ENCODE data around the gene TRIM52.
A peak's percentile ranks its signal among the peaks of the same experiment; 100 is the strongest.

Gene TRIM52

DNA sequence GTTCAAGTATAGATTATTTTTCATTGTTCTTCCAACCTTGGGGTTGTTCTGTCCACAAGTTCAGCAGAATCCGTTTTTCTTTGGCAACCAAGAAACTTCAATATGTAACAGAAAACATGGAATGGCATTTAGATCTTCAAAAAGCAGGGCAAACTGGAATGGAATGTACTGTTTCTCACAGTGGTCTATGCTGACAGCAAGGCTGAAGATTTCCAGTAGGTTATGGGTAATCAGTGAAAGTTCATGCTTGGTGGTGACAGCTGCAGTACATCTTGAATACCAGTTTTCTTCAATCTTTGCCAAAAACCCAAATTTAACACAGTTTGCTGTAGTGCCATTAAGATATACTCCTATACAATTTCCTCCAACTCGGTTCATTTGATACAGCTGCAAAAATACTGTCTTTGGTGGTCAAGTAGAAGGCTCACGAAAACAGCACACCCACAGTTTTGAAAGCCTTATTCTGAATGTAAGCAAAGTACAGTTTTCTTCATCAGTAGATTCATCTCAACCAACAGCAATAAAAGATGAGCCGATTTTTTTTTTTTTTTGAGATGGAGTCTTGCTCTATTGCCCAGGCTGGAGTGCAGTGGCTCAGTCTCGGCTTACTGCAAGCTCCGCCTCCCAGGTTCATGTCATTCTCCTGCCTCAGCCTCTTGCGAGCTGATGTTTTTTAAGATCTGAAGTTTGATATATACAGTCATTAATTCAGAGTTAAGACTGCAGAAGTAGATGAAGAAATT lies 4.9 kb downstream of the TRIM52 start:
- no peak for DNase-seq (ENCODE audit: low spot score)

DNA sequence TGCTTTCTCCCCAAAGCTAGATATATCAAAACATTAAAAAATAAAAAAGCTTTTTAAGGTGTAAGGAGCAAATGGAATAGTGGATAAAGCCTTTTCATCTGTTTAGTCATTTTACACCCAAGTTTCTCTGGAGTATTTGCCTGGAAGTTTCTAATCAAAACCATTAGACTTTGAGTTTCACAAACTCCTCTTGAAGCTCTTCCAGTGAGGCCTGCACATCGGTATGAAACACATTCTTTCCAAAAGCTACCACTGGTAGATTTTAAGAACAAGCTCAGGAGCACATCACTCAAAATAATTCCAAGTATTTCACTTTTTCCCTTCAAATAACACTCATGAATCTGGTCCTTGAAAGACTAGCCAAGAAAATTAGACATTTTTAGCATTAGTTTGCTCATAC lies 5.7 kb downstream of the TRIM52 start:
- no peak for DNase-seq (ENCODE audit: low spot score)

DNA sequence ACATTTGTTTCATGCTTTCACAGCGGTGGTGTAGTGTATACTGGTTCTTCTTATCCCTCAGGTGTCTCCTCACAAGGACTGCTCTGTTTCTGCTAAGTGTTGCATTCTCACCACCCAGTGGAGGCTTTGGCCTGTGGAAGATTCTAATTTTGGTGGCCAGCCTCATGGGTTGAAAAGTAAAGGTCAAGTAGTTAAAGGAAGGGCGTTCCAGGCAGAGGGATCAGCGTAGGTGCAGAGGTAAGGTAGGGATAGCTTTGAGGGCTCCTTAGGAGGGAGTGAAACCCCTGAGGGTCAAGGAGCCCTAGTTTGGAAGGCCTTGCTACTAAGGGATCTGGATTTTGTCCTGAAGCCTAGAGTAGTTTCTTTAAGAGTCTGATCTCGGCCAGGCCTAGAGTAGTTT lies 12.7 kb downstream of the TRIM52 start:
- no peak for DNase-seq (ENCODE audit: low spot score)

DNA sequence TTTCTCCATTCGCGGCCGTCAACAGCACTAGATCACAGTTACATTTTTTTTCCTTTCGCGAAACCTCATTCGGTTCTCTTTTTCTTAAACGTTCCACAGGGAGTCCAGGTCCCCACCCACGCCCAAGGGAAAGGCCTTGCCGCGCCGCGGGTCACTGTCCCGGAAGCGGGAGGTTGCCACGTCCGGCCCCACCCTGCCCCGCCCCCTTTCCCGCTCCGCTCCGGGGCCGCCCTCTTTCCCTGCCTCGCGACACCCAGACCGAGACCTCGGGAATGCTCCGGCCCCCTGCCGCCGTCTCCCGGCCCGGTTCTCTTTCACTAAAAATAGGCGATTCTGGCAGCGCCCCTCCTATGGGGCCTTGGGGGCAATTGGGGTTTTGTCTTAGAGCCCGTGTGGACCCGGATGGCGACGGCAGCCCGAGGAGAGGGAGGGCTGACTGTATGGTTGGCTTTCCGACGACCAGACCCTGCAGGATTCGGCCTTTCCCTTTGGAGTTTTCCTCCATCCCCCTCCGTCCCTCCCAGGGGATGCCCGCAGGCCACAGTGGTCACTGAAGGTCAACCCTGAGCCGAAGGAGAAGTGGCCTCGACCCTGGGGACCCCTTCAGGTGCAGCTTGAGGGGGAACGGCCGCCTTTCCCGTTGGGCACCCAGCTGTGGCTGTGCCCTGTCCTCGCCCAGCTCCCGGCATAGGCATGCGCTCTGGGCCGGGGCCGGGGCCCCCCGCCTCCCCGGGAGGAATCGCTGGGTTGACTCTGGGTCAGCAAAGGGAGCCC lies 14.5 kb downstream of the TRIM52 start:
- DNase-seq (ENCODE audit: low spot score) = peak; percentile 66

DNA sequence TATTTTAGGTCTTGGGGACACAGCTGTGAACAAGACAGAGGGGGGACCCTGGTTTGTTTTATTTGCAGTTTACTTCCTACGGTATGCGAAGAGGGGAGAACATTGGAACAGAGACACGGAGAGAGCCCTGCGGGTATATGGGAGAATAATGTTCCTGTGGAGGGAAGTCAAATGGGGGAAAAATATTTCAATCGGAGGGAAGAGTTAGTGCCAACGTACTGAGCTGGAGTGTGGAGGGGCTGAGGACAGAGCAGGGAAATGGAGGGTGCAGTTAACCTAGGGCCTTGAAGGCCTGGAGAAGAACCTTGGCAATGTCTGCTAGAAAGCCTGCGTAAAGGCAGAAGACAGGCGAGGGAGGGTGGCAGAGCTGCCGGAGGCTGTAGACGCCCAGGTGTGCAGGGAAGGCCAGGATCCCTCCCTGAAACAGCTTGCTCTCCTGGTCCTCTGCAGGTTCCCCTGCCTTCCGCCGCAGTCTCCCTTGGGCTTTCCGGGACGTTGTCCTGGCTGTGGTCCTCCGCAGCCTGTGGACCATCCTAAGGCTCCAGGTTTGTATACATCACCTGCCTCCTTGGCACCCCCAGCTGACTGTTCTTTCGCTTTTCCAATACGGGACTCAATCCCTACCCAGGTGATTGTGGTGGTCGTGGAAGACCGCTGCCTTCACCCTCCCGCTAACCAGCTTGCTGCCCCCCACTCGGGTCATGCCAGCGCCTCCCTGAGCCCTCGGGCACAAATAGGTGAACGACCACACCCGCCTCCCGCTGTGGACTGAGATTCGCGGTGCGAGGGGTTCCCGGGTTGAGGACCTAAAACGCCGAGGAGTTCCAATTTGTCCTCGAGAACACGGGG lies 15.3 kb downstream of the TRIM52 start:
- no peak for DNase-seq (ENCODE audit: low spot score)

DNA sequence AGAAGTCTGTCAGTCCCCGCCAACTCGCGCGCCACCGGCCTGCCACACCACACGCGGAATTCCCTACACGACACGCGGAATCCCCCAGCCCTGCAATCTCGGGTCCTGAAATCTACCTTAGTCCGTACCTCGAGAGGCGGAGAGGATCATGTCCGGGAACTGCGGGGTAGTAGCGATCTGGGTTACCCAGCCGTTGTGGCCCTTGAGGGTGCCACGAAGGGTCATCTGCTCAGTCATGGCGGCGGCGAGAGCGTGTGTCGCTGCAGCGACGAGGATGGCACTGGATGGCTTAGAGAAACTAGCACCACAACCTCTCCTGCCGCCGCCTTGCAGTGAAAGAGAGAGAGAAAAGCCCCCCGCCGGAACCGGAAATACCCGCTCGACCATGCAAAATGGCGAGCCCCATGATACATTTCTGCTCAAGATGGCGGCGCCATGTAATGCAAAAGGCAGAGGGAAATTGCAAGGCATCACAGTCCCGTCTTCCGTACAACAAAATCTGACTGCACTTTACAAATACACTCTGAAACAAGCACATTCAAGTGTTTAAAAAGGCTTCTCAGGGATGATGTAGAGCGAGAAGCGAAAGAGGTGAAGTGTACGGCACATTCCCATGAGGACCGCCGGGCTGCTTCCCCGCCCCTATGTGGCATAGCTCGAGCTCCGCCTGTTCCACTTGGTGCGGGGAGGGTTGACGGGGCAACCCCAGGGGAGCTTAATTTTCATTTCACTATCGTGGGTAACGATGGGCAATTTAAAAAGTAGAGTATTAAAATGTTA lies 17.2 kb downstream of the TRIM52 start, which contains the start of gene RACK1:
RACK1 (minus strand) TSS at position 343 of the 780 bp plus-strand sequence; CDS start at position 237, 106 bp downstream.
- peak; percentile 85 for DNase-seq (ENCODE audit: low spot score)

DNA sequence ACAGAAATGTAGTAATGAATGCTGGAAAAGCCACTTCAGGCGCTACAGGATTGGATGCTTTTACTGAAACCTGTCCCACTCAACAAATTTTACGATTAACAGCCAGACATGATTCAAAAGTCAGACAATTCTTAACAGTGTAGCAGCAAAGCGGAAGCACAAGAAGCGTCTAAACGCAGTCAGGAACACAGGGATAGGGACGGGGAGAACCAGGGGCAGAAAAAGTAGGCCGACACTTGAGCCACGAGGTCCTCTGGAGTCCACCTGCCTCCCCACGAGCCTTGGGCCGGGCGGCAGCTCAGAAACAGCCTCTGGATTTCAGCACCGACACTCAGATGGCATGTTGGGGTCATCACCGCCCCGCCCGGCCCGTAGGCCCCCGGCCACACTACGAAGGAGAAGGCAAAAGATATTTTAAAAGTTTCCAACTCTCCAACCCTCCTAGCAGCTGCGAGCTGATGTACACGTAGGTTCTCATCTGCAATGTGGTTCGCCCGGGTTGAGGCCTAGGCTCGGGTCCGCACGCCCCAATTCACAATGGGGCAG lies 17.9 kb downstream of the TRIM52 start:
- no peak for DNase-seq (ENCODE audit: low spot score)

DNA sequence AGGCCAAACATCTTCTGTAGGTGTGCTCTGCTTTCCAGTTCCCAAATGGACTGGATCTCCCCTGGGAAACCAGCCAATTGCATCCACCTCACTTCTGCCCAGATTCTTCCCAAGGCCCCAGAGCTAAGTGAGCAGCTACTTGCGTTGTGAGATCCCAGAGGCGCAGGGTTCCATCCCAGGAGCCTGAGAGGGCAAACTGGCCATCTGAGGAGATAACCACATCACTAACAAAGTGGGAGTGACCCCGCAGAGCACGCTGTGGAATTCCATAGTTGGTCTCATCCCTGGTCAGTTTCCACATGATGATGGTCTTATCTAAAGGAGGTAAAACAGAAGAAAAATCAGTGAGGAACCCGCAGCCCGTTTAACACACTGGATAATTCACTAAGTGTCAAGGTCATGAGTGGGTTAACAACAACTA lies 18.9 kb downstream of the TRIM52 start:
- no peak for DNase-seq (ENCODE audit: low spot score)

DNA sequence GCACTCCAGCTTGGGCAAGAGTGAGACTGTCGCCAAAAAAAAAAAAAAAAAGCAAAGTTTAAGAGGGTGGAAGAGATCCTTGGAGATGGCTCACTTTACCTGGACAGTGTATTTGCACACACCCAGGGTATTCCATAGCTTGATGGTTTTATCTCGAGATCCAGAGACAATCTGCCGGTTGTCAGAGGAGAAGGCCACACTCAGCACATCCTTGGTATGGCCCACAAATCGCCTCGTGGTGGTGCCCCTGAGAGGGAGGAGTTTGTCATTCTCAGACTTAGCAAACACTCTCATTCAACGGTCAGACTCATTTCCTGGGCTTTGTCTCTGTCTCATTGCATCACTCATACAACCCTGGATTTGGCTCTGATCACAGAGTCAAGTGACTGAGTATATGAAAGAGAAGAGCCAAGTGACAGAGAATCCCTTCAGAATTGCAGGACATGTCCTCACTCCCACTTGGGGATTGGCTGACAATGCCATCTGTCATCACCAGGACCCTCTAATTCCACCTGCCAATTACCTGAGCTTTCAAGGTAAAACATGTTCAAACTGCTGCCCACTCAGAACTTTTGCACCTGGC lies 19.5 kb downstream of the TRIM52 start:
- peak; percentile 25 for DNase-seq (ENCODE audit: low spot score)

DNA sequence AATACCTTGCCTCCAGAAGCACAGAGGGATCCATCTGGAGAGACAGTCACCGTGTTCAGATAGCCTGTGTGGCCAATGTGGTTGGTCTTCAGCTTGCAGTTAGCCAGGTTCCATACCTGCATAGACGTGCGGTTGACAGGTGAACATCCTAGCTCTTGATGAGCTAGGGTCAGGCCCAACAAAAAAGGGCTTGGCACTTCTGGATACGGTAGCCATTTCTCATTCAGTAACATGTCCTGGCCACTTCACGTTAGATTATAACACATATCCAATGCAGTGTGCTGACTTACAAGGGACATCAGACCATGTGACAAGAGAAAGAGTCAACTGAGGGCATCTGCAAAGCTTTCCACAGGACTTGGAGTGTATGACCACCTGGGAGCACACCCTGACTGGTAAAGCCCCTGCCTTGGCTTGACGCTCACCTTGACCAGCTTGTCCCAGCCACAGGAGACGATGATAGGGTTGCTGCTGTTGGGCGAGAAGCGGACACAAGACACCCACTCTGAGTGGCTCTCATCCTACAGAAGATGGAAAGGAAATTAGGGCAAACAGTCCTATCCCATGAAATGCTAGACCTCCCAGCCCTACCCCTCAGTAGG lies 21.8 kb downstream of the TRIM52 start:
- DNase-seq (ENCODE audit: low spot score) = no peak

DNA sequence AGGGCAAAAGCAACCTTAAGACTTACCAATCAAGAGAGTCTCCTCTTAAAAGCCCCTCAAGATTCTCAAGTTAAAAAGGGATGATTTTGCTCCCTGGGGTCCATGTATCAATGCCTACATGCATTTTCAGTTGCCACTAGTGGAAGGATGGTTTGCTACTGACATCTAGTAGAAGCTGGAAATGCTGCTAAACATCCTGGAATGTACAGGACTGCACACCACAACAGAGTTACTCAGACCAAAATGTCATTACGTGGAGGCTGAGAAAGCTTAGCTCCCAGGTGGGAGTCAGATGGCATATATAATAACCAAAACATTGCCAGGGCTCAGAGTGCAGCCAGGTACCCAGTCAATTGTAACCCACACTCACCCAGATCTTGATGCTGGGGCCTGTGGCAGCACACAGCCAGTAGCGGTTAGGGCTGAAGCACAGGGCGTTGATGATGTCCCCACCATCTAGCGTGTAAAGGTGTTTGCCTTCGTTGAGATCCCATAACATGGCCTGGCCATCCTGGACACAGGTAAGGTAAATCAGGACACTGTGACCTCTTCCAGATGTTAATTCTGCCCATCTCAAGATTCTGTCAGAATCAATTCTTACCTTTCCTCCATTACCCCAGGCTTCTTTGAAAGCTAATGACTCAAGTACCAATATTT lies 23.1 kb downstream of the TRIM52 start:
- no peak for DNase-seq (ENCODE audit: low spot score)

DNA sequence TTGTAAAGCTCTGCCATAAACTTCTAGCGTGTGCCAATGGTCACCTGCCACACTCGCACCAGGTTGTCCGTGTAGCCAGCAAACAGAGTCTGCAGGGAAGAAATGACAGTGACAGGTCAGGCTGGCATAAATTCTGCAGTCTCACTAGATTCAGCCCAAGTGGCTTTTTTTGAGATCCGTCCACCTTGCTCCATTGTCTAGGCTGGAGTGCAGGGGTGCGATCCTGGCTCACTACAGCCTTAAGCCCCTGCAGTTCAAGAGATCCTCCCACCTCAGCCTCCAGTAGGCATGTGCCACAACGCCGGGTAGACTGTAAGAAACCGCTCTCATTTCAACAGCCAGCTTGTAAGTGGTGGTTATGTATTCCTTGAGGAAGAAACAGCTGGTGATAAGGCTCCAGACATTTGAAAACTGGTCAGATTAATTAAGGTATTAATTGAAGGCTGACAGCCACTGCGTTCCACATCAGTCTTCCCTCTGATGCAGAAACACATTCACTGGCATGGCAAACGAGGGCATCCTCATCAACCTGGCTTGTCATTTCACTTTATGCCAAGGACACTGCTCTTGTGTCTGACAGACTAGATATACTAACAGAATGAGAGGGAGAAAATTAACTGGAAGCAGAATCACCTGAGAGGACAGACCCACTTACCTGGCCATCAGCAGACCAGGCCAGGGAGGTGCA lies 23.8 kb downstream of the TRIM52 start:
- DNase-seq (ENCODE audit: low spot score) = no peak

DNA sequence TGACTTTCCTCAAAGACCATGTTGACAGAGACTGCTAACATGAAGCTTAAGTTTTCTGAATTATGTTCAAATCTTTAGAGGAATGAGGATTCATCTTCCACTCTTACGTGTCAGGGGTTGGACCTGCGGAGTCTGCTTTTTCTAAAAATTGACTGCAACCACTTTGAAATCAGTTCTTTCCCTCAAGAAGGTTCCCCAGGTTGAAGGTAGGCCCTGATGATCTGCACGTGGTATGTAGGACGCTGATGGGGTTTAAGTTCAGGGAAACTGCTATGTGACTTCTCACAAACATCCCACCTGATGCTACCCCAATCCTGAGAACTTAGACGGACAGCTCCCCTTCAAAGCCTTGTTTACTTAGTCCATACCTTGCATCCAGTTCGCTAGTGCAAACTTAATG lies 24.5 kb downstream of the TRIM52 start:
- no peak for DNase-seq (ENCODE audit: low spot score)

DNA sequence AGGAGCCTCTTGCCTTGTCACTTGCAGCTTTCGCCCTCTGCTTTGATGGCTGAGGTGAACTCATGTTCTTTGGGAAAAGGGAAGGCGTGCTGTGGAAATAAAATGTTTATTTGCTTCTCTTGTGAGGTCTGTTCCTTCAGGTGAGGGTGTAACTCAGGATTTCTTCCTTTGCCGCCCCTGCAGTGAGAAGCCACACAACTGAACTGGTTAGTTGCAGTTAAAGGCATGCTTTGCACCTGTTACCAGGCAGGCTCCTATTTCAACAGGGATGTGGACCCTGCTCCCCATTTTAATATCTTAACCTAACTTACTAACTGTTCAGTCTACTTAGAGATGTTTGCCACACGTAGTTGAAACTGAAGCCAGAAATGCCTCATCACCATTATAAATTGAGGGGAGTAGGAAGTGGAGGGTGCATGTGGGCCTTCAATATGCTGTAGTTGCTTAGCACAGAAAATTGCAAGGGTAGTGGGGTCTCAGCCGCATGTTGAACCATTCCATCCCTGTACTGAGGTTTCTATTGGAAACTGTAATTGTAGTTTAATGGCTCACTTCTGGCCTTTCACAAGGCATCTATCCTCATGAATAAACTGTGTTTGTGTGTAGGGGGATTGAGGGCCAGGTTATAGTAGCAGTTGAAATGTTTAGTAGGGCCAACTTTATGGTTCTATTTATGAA lies 25.1 kb downstream of the TRIM52 start:
- no peak for DNase-seq (ENCODE audit: low spot score)

DNA sequence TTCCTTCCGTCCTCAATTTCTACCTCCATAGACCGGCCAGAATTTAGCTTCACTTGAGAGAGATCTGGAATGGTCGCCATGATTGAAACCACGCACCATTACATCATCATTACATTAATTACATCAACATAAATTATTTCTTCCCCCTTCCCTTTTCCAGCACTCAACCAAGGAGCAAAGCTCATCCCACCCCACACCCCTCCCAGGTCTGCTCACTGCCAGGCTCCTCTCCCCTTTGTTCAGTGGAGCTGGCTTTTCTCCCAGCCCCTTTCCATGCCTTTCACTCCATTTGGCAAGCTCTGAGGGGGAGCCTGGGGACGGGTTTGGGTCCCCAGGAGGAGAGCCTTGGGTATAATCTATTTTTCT lies 25.6 kb downstream of the TRIM52 start:
- no peak for DNase-seq (ENCODE audit: low spot score)

DNA sequence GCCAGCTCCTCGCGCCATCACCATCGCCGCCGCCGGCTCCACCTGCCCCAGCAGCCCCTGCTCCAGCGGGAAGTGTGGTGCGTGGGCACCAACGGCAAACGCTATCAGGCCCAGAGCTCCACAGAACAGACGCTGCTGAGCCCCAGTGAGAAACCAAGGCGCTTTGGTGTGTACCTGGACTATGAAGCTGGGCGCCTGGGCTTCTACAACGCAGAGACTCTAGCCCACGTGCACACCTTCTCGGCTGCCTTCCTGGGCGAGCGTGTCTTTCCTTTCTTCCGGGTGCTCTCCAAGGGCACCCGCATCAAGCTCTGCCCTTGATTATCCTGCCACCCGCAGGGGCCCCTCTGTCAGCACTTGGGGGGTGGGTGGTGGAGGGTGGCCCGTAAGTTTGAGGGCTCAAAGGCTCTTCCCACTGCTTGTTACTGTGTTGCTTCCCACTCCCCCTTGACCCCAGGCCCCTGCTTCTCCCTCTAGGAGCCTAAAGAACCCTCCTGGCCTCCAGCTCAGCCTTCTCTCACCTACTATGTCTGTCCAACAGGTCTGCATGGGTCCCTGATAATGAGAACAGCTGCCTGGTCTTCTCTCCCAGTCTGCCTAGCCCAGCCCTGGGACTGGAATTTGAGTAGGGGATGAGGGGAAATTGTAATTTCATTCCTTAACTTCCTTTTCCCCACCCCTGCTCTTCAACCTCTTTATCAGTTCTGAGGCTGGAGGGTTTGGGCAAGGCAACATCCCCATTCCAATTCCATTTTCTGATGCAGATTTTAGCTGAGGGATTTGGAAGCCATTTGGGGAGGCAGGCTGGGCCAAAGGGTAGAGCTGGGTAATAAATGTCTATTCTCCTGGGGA lies 26.3 kb downstream of the TRIM52 start:
- no peak for DNase-seq (ENCODE audit: low spot score)

DNA sequence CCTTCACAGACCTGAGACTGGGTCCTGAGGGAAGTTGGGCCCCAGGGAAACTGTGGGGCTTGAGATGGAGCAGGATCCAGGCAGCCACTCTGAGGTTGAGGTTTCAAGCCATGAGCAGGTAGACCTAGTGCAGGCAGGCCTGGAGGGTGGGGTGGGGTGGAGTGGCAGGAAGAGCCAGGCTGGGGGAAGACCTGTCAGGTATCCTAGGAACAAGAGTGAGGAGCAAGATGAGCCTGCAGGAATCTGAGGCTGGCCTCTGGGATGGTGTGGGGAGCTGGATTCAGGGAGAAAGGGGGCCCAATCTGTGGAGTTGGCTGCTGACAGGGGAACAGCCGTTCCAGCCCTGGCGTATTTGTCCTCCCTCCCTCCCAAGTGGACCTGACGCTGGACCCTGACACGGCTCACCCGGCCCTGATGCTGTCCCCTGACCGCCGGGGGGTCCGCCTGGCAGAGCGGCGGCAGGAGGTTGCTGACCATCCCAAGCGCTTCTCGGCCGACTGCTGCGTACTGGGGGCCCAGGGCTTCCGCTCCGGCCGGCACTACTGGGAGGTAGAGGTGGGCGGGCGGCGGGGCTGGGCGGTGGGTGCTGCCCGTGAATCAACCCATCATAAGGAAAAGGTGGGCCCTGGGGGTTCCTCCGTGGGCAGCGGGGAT lies 27.0 kb downstream of the TRIM52 start:
- no peak for DNase-seq (ENCODE audit: low spot score)

Data from CD4-positive, alpha-beta T cell treated with Interleukin-6 at 100 ng/mL for 8 hours (primary cell).